HG03060 (cell line): ENCODE data around the gene TBC1D2B.
A peak's percentile ranks its signal among the peaks of the same experiment; 100 is the strongest.

Experiments
- ATAC-seq: cut with Tn5 transposase; IDR thresholded peaks from one replicate; pipeline ENCODE4 v1.9.1; 2021; ENCODE audit warnings: low read depth, moderate number of reproducible peaks; ENCODE audit not compliant: unreplicated experiment

TBC1D2B gene

DNA sequence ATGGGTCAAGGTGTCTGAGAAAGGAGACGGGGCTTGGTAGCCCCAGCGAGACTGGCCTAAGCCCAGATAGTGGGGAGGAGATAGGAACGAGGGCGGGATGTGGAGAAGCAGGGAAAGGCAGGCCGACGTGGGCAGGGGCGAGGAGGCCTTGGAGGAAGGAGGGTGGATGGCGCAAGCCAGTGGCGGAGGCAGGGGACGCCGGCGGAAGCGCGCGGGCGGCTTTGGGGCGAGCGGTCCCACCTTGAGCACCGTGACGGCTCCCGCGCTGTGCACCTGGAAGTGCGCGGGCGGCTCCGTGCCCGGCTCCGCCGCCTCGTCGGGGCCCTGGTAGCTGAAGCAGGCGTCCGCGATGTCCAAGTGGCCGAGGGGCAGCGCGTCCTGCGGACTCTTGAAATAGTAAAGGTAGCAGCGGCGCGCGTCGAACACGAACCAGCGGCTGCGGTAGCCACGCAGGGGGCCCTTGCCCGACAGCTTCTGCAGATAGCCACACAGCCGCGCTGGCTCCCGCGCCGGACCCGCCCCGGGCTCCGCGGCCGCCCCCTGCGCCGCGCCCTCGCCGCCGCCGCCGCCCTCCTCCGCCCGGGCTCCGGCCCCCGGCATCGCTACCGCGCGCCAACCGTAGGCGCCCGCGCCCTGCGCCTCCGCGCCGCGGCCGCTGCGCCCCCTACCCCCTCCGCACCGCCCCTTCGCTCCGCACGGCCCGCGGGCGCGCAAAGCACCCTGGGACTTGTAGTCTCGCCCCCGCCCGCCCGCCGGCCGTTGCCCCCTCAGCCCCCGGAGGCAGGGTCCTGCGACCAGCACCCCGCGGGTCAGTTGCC, at the start of gene TBC1D2B:
Gene TBC1D2B, minus strand, starts transcription at position 659 of the 818 bp plus-strand sequence. Its CDS starts 59 bp downstream, at position 600.
- ATAC-seq: no peak

DNA sequence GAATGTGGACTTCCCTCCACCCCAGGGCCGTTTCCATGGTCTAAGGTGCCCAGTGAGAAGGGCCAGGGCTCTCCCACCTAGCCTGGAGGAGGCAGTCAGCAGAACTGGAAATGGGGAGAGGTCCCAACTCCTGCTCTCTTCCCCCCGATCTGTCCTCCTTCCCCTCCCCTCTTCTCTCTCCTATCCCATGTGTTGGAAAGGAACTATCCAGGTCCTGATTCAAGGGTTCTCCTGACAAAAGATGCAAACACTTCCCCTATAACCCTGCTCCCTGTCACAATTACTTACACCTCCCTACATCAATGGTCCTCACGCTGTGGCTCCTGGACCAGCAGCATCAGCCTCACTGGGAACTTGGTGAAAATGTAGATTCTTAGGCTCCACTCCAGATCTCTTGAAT, 47.8 kb upstream of the TBC1D2B start:
- no peak for ATAC-seq

DNA sequence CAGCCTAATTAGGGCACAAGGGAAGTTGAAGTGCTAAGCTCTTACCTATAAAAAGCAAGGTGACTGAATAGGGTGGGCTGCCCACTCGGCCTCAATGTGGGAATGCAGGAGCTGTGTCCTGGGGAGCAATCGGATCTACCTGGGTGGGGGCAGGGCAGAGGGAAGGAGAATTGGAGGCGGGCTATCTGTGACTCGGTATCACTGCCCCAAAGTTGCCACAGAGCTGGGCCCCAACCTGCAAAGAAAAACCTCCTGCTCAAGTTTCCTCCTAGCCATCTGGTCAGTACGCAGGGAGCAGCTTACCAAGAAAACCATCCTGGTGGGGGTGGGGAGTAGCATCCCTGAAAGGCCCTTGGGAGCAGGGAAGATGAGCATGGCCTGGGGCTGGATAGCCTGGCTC, 43.0 kb upstream of the TBC1D2B start:
- ATAC-seq: no peak

DNA sequence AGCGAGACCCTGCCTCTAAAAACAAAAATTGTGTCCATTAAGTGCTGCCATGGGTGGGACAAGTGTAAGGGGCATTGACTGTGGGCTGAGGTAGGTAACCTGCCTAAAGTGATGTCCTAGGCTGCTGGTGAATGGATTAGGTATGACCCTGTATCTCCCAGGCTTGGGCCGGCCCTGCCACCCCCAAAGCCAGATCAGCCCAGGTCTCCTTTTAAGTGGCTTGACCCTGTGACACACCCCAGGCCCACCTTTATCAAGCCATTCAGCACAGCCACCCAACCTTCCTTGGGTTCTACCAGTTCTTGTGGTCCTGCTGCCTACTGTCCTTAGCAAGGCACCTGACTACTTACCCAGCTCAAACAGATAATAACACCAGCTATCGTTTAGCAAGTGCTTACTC, 35.0 kb upstream of the TBC1D2B start:
- no peak for ATAC-seq

DNA sequence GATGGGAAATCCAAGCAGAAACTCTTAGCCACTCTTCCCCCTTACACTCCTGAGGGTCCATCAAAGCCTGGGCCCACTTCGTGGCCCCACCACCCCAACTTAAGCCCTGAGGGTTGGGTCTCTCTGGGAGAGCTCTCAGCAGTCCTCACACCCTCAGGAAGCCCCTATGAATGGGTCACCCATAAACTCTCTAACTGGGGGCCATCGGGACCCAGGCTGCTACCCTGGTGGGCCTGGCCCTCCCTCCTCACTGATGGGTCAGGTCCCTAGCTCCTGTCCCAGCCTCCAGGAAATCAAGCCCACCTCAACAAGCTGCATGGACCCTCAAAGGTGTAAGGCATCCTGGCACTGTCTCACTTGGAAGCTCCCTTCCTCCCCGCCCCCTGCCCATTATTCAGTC, 34.3 kb upstream of the TBC1D2B start:
- ATAC-seq: no peak

DNA sequence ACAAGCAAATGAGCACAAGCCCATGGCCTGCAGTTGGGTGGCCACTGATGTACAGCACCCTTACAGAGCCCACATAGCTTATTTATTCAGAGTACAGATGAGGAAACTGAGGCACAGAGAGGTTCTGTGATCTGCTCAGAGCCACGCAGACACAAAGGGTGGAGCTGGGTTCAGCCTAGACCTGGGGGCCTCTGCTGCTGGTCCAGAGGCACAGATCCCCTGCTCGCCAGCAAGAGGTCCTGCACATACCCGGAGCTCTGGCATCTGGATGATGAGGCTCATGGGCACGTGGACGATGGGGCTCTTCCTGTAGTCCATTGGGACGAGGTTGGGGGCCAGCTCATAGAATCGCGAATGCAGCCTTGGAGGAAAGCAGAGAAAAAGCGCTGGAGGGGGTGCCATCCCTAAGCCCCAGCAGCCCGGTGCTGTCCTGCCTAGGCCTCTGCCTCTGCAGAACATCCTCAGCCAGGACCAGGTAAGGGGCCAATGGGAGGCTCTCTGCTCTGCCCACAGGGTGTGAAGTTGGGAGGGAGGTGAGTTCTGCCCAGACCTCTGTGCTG, 33.5 kb upstream of the TBC1D2B start:
- no peak for ATAC-seq

DNA sequence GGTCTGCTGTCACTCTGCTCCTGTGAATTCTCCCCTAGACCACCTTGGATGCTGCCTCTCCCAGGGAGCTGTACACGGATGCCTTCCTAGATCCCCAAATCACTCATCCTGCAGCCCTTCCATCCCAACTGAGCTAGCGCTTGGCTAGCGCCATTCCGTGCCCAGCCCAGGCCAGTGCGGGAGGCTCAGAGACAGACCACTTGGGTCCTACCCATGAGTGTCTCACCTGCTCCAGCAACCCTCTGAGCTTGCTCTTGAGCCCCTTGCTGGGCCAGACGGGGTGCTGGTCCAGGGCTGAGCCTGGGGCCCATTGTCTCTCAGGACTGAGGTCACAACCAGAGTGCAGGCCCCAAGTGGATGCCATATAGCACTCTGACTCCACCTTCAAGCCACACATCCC, 32.6 kb upstream of the TBC1D2B start:
- ATAC-seq: no peak

DNA sequence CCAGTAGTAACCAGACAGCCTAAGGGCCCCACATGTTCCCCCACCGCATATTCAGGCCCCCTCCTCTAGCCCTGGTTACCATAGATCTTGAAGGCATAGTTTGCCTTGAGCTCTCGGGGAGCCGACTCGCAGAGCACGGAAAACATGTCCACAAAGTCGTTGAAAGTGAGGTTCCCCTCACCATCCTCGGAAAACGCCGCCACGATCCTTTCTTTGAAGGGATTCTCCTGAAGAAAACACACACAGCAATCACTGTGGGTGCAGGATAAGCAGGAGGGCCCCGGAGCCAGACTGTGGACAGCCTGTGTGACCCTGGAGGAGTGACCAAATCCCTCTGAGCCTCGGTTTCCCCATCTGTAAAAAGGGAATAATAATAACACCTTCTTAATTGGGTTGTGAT, 31.6 kb upstream of the TBC1D2B start:
- ATAC-seq: no peak

DNA sequence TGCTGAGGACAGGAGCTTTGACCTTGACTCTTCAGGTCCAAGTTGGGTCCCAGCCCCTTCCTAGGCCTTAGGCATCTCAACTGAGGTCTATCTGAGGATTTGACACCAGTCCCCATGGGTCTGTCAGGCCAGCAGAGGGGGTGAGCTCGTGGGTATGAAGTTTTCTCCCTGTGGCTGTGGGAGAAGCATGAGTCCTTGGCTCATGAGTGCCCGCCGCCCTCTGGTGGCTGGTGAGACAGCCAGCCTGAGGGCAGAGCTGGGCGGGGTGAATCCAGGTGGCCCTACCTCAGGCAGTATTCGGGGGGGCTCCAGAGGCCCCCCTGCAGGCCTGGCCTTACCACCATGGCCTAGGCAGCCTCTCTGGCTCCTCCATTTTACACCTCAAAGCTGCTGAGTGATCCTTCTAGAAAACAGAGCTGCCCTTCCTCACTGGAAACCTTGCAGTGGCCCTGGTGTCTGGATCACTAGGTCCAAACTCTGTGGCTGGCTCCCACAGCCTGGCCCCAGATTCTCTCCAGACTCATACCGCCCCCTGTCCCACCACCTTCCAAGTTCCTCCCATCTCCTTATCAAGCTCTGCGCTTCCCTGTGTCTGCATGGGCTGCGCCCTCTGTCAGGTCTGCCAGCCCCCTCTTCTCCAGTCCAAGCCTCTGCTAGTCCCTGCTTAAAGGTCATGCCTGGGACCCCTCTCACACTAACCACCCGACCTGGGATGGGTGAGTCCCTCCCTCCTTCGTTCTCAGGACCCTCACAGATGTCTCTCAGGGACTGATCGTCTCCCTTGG, 31.0 kb upstream of the TBC1D2B start:
- ATAC-seq: no peak

DNA sequence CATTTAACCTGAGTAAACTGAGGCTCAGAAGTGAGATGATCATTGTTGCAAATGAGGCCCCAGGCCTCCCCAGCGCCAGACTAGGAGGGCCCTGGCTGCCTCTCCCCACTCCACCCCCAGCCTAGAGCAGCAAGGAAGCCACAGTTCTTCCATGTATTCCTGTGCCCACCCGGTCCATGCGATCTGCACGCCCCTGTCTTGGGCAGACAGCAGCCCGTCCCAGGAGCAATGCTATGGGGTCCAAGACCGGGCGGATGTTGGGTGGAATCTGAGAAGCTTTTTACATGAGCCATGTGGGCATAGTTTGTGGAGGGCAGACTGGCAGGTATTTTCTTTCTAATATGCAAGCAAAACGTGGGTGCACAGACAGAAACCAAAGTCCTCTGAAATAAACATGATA, 30.0 kb upstream of the TBC1D2B start:
- ATAC-seq: no peak

DNA sequence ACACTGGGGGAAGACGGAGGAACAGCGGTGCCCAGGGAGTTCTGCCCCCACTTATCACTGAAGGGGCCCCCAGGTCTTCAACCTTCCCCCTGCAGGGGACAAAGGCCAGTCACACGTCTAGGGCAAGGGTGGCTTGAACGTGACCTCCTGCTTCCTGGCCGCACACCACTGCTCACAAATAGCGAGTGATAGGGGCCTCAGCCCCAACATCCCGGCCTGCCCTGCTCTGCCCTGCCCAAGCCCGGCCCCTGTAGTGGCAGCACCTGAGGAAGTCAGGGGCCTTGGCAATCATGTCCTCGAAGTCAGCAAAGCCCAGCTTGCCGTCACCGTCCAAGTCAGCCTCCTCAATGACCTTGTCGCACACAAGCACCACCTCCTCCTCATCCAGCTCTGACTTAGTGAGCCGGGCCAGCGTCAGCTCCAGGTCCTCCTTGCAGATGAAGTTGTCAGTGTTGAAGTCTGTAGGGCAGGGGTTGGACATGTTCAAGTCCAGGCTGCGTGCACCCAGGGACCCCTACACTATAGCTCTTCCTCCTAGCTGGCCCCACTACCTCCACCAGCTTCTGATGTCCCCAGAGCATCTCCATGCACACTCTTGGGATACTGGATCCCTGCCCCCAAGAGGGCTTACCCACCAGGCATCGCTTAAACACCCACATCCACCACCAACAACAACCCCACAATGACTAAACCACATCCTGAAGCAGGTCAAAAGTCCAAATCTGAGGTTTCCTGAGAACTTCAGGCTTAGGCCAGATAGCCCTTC, 28.1 kb upstream of the TBC1D2B start:
- ATAC-seq: no peak

DNA sequence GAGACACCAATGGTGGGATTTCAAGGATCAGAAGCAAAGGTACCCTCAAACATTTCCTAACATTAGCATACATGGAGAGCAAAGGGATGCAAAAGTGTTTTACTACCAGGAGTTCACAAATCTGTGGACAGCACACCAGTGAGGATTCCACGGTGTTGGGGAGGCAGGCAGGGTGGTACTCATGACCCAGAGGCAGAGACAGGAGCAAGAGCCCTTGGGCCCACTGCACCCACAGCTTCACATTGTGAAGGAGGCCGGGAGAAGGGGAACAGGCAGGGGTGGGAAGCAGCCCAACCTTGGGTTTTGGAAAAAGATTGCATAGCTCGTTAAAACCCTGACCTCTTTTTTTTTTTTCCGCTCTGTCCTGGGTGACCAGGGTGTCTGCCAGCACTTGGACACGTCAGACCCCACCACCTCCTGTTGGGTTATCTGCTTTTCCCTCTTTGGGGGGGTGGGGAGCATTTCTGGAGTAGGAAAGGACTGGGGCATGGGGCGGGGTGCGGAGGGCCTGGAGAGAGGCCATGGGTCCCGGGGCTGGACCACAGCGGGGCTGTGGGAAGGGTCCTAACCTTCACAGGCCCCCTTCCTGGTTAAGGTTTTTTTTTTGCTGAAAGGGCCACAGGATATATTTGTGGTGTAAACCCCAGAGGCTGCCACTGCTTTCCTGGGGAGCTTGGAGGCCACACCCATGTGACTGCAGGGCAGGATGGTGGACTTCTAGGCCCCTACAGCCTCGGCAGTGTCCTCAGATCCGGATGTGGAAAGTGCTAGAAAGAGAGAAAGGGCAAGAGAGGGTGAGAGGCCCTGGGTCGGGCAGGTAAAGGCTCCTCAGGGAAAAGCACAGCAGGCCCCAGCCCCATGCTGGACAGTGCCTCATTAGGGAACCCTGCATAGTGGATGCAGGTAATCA, 27.3 kb upstream of the TBC1D2B start:
- ATAC-seq: no peak

DNA sequence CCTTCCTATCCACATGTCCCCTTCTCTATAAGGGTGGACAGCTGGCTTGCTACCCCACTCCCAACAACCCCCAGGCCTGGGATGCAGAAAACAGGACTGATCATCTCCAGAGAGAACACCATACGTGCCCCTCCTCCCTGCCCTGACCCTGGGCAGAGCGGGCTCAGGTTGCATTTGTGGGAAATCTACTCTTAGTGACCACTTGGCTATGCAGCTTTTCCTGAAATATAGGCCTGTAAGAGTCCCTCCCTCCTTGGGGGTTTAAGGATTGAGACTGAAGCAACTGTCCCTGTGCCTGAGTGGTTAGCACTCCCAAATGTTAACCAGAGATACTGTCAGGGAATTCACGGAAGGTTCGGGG, 26.6 kb upstream of the TBC1D2B start:
- no peak for ATAC-seq

DNA sequence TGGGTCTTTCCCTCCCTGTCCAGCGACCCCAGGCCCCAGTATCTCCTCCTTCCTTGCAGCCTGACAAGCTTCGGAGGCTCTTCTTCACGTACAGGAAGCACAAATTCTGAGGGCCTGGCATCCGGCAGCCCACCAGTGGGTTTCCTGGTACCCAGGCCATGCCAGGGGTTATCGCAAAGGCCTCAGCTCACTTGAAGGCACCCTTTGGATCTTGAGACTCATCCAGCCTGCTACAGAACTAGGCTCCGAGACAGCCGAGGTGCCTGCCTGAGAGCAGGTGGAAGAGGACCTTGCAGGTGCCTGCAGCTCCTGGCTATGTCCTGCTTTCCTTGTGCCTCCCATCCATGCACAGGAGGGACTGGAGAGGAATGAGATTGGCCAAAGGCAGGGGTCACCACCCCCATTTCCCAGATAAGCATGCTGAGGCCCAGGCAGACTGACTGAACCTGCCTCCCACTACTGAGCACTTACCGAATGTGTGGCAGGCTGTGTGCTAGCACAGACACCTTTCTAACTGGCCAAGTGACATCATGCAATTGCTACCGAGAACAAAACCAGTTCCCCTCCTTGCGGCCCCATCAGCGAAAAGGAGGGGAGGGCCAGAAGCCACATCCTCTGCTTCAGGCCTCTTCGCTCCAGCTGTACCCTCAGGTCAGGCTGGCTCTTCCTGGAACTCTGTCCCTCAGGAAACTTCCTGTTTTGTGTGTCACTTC, 26.1 kb upstream of the TBC1D2B start:
- ATAC-seq: peak; percentile 50

DNA sequence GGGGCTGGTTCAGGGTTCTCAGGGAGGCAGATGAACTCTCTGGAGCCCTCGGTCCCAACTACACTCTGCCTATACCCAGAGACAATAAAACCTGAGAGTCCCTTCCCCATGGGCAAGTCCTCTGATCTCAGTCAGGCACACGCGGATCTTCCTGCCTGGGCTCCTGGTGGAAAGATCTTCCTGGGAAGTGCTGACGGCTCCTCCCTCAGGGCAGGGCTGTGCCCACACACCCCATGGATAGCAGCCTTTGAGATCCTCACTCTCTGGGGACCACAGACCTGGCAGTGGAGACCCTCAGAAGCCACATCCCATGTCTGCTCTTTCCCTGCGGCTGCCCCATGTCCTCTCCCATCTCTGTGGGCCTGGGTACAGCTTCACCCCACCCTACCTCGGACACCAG, 25.2 kb upstream of the TBC1D2B start:
- ATAC-seq: no peak

DNA sequence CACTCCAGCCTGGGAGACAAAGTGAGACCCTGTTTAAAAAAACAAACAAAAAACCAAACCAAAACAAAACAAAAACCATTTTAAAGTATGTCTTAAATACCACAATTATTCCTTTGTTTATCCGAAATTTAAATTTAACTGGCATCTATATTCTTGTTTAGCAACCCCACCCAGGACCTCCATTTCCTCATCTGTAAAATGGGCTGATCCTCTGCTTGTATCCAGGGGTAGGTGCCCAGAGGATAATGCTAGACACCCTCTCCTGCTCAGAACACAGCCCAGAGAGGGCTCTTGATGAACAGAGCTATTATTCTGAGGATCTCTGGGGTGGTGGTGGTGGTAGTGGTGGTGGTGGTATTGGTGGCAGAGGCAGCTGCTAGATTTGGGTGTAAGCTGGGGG, 24.7 kb upstream of the TBC1D2B start:
- no peak for ATAC-seq

DNA sequence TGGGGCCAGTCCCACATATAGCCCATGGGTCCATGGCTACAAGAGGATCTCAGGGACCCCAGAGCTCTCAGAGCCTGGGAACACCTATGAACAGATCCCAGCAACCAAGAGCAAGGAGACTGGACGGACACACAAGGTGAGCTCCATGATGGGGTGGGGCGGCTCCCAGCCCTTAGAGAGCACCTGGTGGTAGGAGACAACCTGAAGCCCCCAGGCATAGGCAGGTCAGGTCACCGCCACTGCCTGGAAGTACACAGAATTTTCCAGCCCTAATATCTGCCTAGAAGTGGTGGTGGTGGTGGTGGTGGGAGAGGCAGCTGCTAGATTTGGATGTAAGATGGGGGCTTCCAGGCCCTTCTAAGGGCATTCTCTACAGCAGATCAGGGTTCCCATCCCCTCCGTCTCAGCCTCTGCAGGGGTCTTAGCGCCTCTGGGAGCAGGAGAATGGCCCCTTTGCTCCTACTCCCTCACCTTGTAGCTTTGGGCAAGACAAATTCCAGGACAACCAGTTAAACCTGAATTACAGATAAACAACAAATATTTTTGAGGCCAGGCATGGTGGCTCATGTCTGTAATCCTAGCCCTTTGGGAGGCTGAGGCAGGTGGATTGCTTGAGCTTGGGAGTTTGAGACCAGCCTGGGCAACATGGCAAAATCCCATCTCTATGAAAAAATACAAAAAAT, 24.1 kb upstream of the TBC1D2B start:
- no peak for ATAC-seq

DNA sequence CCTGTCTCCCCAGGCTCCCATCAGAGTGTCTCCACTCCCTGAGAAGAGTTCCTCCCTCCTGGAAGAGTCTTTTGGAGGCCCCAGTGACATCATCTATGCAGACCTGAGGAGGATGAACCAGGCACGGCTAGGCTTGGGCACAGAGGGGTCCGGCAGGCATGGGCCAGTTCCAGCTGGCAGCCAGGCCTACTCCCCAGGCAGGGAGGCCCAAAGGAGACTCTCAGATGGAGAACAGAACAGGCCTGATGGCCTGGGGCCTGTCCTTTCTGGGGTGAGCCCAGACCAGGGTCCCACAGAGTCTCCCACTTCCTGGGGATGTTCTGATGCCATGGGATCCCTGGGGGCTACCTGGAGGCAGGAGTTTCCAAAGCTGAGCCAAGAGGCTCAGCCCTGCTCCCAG, 23.4 kb upstream of the TBC1D2B start:
- ATAC-seq: no peak
